Glutamatergic neuron (in vitro differentiated cells): Measurements from ENCODE around the gene PRMT3. TPM values are rescaled to one million over a fixed set of nuclear protein-coding genes. Genes with fewer than 3 reads are reported as not detected.
"Not testable (repeated sequence)": the region's sequence is repeated elsewhere in the genome, so short reads cannot be mapped to it uniquely, and the experiment has no call there.

Experiments
- DNase-seq: peaks from one replicate; pipeline ENCODE4 v3.0.0; 2022
- H3K27ac Mint-ChIP-seq: one replicate; pipeline ENCODE4 v1.8.0; 2020; ENCODE audit warnings: mild to moderate bottlenecking, mixed read lengths, inconsistent platforms; ENCODE audit not compliant: unreplicated experiment
- H3K27me3 Mint-ChIP-seq: one replicate; pipeline ENCODE4 v1.8.0; 2020; ENCODE audit warnings: mild to moderate bottlenecking, moderate library complexity, mixed read lengths, inconsistent platforms; ENCODE audit not compliant: unreplicated experiment
- H3K36me3 Mint-ChIP-seq: one replicate; pipeline ENCODE4 v1.8.0; 2020; ENCODE audit warnings: mild to moderate bottlenecking, mixed read lengths, inconsistent platforms; ENCODE audit not compliant: unreplicated experiment
- H3K4me1 Mint-ChIP-seq: one replicate; pipeline ENCODE4 v1.8.0; 2020; ENCODE audit warnings: mild to moderate bottlenecking, low read depth, mixed read lengths, inconsistent platforms; ENCODE audit not compliant: unreplicated experiment
- H3K4me3 Mint-ChIP-seq: one replicate; pipeline ENCODE4 v1.8.0; 2020; ENCODE audit warnings: mild to moderate bottlenecking, mixed read lengths, inconsistent platforms; ENCODE audit not compliant: unreplicated experiment
- H3K9me3 Mint-ChIP-seq: one replicate; pipeline ENCODE4 v1.8.0; 2020; ENCODE audit warnings: mild to moderate bottlenecking, moderate library complexity, mixed read lengths, inconsistent platforms; ENCODE audit not compliant: unreplicated experiment
- CTCF ChIP-seq: fragments of 200-600 bp; sonication (generic); IDR thresholded peaks from one replicate; pipeline ENCODE4 v1.5.0; 2021; ENCODE audit not compliant: partially characterized antibody, unreplicated experiment
- total RNA-seq: library from RNA; stranded (reverse); fragmentation: NEBNext Ultra II Directional; extraction: Animal tissue kit (Norgen Biotek cat#: 25700); gene quantifications from one replicate; pipeline ENCODE4 v1.2.1, GENCODE V29; 2021; ENCODE audit not compliant: unreplicated experiment

PRMT3 gene
- total RNA-seq, 1 donor from 2014 or later, result 11.2 TPM

- peak overlapping the region; percentile 14 for H3K27ac Mint-ChIP-seq
- no peak for TF ChIP-seq CTCF
- H3K4me3 Mint-ChIP-seq, result no peak overlapping the region
- H3K4me1 Mint-ChIP-seq, result peaks cover 8% of the 10 kb centered on the region
- H3K9me3 Mint-ChIP-seq, result no peaks in the 10 kb centered on the region
- peak; percentile 31 for DNase-seq
- no peaks in the 10 kb centered on the region for H3K36me3 Mint-ChIP-seq
- H3K27me3 Mint-ChIP-seq, result no peaks in the 10 kb centered on the region
Observed at GRCh38 chr11:20474176-20474881, 86.8 kb downstream of the PRMT3 start.

- Mint-ChIP-seq H3K4me1 (peaks cover 8% of the 10 kb centered on the region), H3K36me3 (no peaks in the 10 kb centered on the region), H3K4me3 (no peak overlapping the region), H3K27ac (peak overlapping the region; percentile 14), H3K9me3 (no peaks in the 10 kb centered on the region), H3K27me3 (no peaks in the 10 kb centered on the region)
- TF ChIP-seq CTCF, result no peak
- no peak for DNase-seq
Observed at GRCh38 chr11:20474882-20475517, 87.5 kb downstream of the PRMT3 start.

- Mint-ChIP-seq H3K9me3 (no peaks in the 10 kb centered on the region), H3K27me3 (no peaks in the 10 kb centered on the region), H3K4me3 (no peak overlapping the region), H3K4me1 (peaks cover 8% of the 10 kb centered on the region), H3K36me3 (no peaks in the 10 kb centered on the region), H3K27ac (no peak overlapping the region)
- no peak for DNase-seq
- TF ChIP-seq CTCF, result no peak
Observed at GRCh38 chr11:20477418-20478090, 90.0 kb downstream of the PRMT3 start.

GRCh38 chr11:20479513-20479912, 92.0 kb downstream of the PRMT3 start:
- no peak for DNase-seq
- TF ChIP-seq CTCF, result no peak
- Mint-ChIP-seq H3K4me3 (no peak overlapping the region), H3K27ac (no peak overlapping the region), H3K4me1 (peaks cover 4% of the 10 kb centered on the region), H3K36me3 (peaks cover 10% of the 10 kb centered on the region), H3K27me3 (no peaks in the 10 kb centered on the region), H3K9me3 (no peaks in the 10 kb centered on the region)

- Mint-ChIP-seq H3K27me3 (peaks cover 3% of the 10 kb centered on the region), H3K9me3 (peaks cover 5% of the 10 kb centered on the region), H3K27ac (no peak overlapping the region), H3K4me3 (no peak overlapping the region), H3K4me1 (peaks cover 8% of the 10 kb centered on the region), H3K36me3 (peaks cover 17% of the 10 kb centered on the region)
- DNase-seq, result no peak
- no peak for TF ChIP-seq CTCF
Observed at GRCh38 chr11:20483931-20484330, 96.4 kb downstream of the PRMT3 start.

GRCh38 chr11:20484416-20484815, 96.9 kb downstream of the PRMT3 start:
- H3K4me3 Mint-ChIP-seq, H3K9me3 Mint-ChIP-seq, DNase-seq, H3K27me3 Mint-ChIP-seq, H3K27ac Mint-ChIP-seq: not testable (repeated sequence)
- Mint-ChIP-seq H3K4me1 (peaks cover 11% of the 10 kb centered on the region), H3K36me3 (peaks cover 17% of the 10 kb centered on the region)
